K562 (cell line): ENCODE measurements around the gene TMEM273. TPM values are rescaled to one million over a fixed set of nuclear protein-coding genes. Genes with fewer than 3 reads are reported as not detected.

Experiments
- CBFA2T3 ChIP-seq: fragments of 450-650 bp; IDR thresholded peaks from 2 replicates; pipeline ENCODE4 v1.6.1; 2017
- CXXC5 ChIP-seq: fragments of 250-450 bp; sonication (Bioruptor Pico); IDR thresholded peaks from 2 replicates; pipeline ENCODE4 v1.8.0; 2022; ENCODE audit warnings: inconsistent platforms, mild to moderate bottlenecking, moderate library complexity
- ELF2 ChIP-seq: fragments of 250-450 bp; sonication (Bioruptor Pico); IDR thresholded peaks from 2 replicates; pipeline ENCODE4 v1.5.0; 2021; ENCODE audit warnings: mild to moderate bottlenecking
- GABPB2 ChIP-seq: fragments of 250-450 bp; sonication (Bioruptor Pico); conservative IDR thresholded peaks from 2 replicates; pipeline ENCODE4 v1.5.1; 2021; ENCODE audit warnings: mild to moderate bottlenecking
- KAT2B ChIP-seq: IDR thresholded peaks from one replicate; pipeline ENCODE4 v1.6.1; 2012; ENCODE audit warnings: low read depth, mild to moderate bottlenecking, control low read depth, inconsistent platforms, low read length, moderate library complexity
- MCM5 ChIP-seq: fragments of 450-650 bp; IDR thresholded peaks from 2 replicates; pipeline ENCODE4 v1.6.1; 2016; ENCODE audit warnings: low read depth
- NCOA1 ChIP-seq: fragments of 450-650 bp; IDR thresholded peaks from 2 replicates; pipeline ENCODE4 v1.6.1; 2016; ENCODE audit warnings: low read depth
- NFATC3 ChIP-seq: fragments of 450-650 bp; IDR thresholded peaks from 2 replicates; pipeline ENCODE4 v1.6.1; 2017; ENCODE audit warnings: mild to moderate bottlenecking
- NRF1 ChIP-seq, 2 experiments: fragments of 450-650 bp; IDR thresholded peaks in 1 of 2; conservative IDR thresholded peaks in 1 of 2; 2 replicates each; pipeline ENCODE4 v1.6.1; 2014; ENCODE audit warnings: mild to moderate bottlenecking in 2 of 2
- POU5F1 ChIP-seq: fragments of 150-350 bp; IDR thresholded peaks from 2 replicates; pipeline ENCODE4 v1.6.1; 2014; ENCODE audit warnings: borderline replicate concordance, low read length, low read depth, mild to moderate bottlenecking; ENCODE audit not compliant: partially characterized antibody
- SMARCE1 ChIP-seq: fragments of 450-650 bp; IDR thresholded peaks from 2 replicates; pipeline ENCODE4 v1.7.1; 2016; ENCODE audit warnings: mild to moderate bottlenecking
- U2AF1 ChIP-seq: fragments of 200-400 bp; formaldehyde crosslinking; optimal IDR thresholded peaks from 2 replicates; pipeline ENCODE3; 2017; ENCODE audit warnings: mild to moderate bottlenecking, low read depth, low read length, moderate library complexity
- ZNF133 ChIP-seq: fragments of 250-450 bp; sonication (Bioruptor Pico); IDR thresholded peaks from 2 replicates; pipeline ENCODE4 v1.4.0; 2020; ENCODE audit warnings: mild to moderate bottlenecking
- ZNF699 ChIP-seq: fragments of 250-450 bp; sonication (Bioruptor Pico); IDR thresholded peaks from 2 replicates; pipeline ENCODE4 v1.8.0; 2021; ENCODE audit warnings: mild to moderate bottlenecking, moderate library complexity; ENCODE audit not compliant: insufficient replicate concordance
- ZNF780A ChIP-seq: fragments of 250-450 bp; sonication (Bioruptor Pico); IDR thresholded peaks from 2 replicates; pipeline ENCODE4 v1.5.0; 2021; ENCODE audit warnings: mild to moderate bottlenecking
- polyA plus RNA-seq, 8 experiments: library from polyadenylated mRNA; depleted of rRNA in 4 of 8; stranded (reverse) in 5 of 8; unstranded in 3 of 8; fragments of >200 nt; fragmentation: Nextera tagmentation in 2 of 8; fragmentation: Illumina TruSeq in 1 of 8; extraction: Ambion mirVana in 2 of 8; extraction: Trizol in 1 of 8; gene quantifications; 2 replicates each; pipeline versions ENCODE4 v1.2.1 to v1.2.3, GENCODE V29; 2011 to 2014; ENCODE audit warnings: inconsistent platforms in 1 of 8, missing spikeins in 1 of 8
- total RNA-seq, 7 experiments: library from RNA; depleted of rRNA in 6 of 7; stranded (reverse); fragments of >200 nt in 6 of 7; fragmentation: Illumina TruSeq in 2 of 7; extraction: Trizol in 2 of 7; gene quantifications; 2 replicates each; pipeline versions ENCODE4 v1.2.1 to v1.2.3, GENCODE V29; 2011 to 2021; ENCODE audit warnings: low replicate concordance in 1 of 7
- TF ChIP-seq, protein P1 (sequence below), 2 experiments: fragments of 450-650 bp; formaldehyde crosslinking in 1 of 2; IDR thresholded peaks; 2 replicates each; pipeline versions ENCODE4 v1.4.0 to v1.6.1; 2014 to 2020; ENCODE audit warnings: mild to moderate bottlenecking in 2 of 2, borderline replicate concordance in 1 of 2, low read depth in 1 of 2
- TF ChIP-seq, protein P2 (sequence below): fragments of 450-650 bp; formaldehyde crosslinking; IDR thresholded peaks from 2 replicates; pipeline ENCODE4 v1.4.0; 2022; ENCODE audit warnings: missing genetic modification characterization
- TF ChIP-seq, protein P3 (sequence below): sonication (generic); formaldehyde crosslinking; IDR thresholded peaks from 2 replicates; pipeline ENCODE4 v1.8.1; 2023; ENCODE audit warnings: mild to moderate bottlenecking, missing genetic modification reagents

TMEM273 gene
- total and polyA plus RNA-seq, 9 of the 15 experiments (the other 6 are each of a cell fraction or from before 2014, with no cell fraction given), result 39.2 to 131 (median 95.6) TPM

DNA sequence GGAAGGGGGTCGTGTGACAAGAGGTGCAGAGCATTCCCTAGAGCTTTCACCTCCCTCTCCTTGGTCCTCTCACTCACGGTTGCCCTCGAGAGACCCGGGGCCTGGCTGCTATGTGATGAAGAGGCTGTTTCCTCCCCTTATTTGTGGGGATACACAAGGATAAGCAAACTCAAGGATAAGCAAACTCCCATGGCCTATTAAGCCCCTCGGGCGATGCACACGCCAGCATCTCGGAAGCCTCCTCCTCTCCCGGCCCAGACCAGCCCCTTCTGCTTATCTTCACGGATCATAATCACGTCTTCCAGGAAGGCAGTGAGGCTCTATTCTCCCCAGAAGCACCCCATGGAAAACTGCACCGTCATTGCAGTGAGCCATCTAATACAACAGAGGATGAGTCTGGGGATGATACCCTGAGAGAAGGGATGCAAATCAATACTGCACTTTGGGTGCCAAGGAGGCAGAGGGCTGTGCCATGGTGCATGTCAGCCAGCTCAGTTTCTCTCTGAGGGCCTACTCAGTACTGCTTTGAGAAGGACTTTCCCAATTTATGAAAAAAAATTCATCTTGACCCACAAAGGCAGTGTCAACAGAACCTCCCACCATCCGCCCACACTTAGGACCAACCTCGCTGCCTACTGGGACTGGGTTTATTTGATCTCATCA is 22.2 kb downstream of the TMEM273 start (continued):
- TF ChIP-seq MCM5 (no peak), U2AF1 (no peak), CXXC5 (peak; percentile 94), NFATC3 (no peak), GABPB2 (CRISPR knock-in tag) (0 out of 2 replicates have a peak, but pooled peaks have one; percentile 16), ZNF780A (no peak), ZNF699 (CRISPR knock-in tag) (no peak), NCOA1 (peak; percentile 77; the same call in 1 of the 2 replicates), SMARCE1 (peak; percentile 93), KAT2B (no peak), POU5F1 (no peak), NRF1 (conservative IDR thresholded peaks at IDR 0.05 in 1 of 2, IDR thresholded peaks at IDR 0.05 in 1 of 2) (peak; percentile 16 to 31; a peak in 1 of 4 replicates), ZNF133 (CRISPR knock-in tag) (no peak), CBFA2T3 (peak; percentile 86), ELF2 (CRISPR knock-in tag) (peak; percentile 61; the same call in 1 of the 2 replicates)
- TF ChIP-seq, protein P1, sequence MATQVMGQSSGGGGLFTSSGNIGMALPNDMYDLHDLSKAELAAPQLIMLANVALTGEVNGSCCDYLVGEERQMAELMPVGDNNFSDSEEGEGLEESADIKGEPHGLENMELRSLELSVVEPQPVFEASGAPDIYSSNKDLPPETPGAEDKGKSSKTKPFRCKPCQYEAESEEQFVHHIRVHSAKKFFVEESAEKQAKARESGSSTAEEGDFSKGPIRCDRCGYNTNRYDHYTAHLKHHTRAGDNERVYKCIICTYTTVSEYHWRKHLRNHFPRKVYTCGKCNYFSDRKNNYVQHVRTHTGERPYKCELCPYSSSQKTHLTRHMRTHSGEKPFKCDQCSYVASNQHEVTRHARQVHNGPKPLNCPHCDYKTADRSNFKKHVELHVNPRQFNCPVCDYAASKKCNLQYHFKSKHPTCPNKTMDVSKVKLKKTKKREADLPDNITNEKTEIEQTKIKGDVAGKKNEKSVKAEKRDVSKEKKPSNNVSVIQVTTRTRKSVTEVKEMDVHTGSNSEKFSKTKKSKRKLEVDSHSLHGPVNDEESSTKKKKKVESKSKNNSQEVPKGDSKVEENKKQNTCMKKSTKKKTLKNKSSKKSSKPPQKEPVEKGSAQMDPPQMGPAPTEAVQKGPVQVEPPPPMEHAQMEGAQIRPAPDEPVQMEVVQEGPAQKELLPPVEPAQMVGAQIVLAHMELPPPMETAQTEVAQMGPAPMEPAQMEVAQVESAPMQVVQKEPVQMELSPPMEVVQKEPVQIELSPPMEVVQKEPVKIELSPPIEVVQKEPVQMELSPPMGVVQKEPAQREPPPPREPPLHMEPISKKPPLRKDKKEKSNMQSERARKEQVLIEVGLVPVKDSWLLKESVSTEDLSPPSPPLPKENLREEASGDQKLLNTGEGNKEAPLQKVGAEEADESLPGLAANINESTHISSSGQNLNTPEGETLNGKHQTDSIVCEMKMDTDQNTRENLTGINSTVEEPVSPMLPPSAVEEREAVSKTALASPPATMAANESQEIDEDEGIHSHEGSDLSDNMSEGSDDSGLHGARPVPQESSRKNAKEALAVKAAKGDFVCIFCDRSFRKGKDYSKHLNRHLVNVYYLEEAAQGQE (IDR thresholded peaks at IDR 0.05; ENCODE audit: borderline replicate concordance), result peak; percentile 70; the same call in 1 of the 2 replicates
- TF ChIP-seq, protein P1 (CRISPR knock-in tag; IDR thresholded peaks at IDR 0.05; ENCODE audit: low read depth), result 0 out of 2 replicates have a peak, but pooled peaks have one; percentile 56
- TF ChIP-seq, protein P2, sequence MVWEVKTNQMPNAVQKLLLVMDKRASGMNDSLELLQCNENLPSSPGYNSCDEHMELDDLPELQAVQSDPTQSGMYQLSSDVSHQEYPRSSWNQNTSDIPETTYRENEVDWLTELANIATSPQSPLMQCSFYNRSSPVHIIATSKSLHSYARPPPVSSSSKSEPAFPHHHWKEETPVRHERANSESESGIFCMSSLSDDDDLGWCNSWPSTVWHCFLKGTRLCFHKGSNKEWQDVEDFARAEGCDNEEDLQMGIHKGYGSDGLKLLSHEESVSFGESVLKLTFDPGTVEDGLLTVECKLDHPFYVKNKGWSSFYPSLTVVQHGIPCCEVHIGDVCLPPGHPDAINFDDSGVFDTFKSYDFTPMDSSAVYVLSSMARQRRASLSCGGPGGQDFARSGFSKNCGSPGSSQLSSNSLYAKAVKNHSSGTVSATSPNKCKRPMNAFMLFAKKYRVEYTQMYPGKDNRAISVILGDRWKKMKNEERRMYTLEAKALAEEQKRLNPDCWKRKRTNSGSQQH (CRISPR knock-in tag), result peak; percentile 48; the same call in 1 of the 2 replicates
- TF ChIP-seq, protein P3, sequence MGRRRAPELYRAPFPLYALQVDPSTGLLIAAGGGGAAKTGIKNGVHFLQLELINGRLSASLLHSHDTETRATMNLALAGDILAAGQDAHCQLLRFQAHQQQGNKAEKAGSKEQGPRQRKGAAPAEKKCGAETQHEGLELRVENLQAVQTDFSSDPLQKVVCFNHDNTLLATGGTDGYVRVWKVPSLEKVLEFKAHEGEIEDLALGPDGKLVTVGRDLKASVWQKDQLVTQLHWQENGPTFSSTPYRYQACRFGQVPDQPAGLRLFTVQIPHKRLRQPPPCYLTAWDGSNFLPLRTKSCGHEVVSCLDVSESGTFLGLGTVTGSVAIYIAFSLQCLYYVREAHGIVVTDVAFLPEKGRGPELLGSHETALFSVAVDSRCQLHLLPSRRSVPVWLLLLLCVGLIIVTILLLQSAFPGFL, result no peak
